ENCODE results near the gene SPC24. TPM values are rescaled to one million over a fixed set of nuclear protein-coding genes. Genes with fewer than 3 reads are reported as not detected.

The SPC24 gene
- total and polyA plus RNA-seq, 9 of the 15 experiments (the other 6 are each of a cell fraction or from before 2014, with no cell fraction given) = 18.2 to 154 (median 60.9) TPM

GRCh38 chr19:11194173-11194572 lies 38.6 kb upstream of the SPC24 start:
- Histone ChIP-seq H3K9me3 (replicated peaks; ENCODE audit: control insufficient read depth, insufficient read depth, low read depth, low read length) (0 out of 2 replicates have a peak, but pooled peaks cover 1% of the 10 kb centered on the region), H3K79me2 (ENCODE audit: control insufficient read depth, insufficient read depth, low read length) (peaks cover 15% of the 10 kb centered on the region), H4K20me1 (replicated peaks; ENCODE audit: control insufficient read depth, insufficient read depth, low read length) (0 out of 2 replicates have a peak, but pooled peaks cover 3% of the 10 kb centered on the region), H3K27me3 (ENCODE audit: control insufficient read depth in 2 of 2, insufficient read depth in 2 of 2, low read length in 2 of 2) (no peaks in the 10 kb centered on the region), H3K4me1 (replicated peaks in 1 of 2; ENCODE audit: control insufficient read depth in 2 of 2, insufficient read depth in 2 of 2, low read length in 2 of 2) (peaks cover 15 to 65% of the 10 kb centered on the region in 2 experiments; a peak in 4 of 5 replicates), H3K36me3 (ENCODE audit: control insufficient read depth, insufficient read depth, low read length) (peaks cover 46% of the 10 kb centered on the region), H3K9ac (ENCODE audit: insufficient read depth in 1 of 2, low read depth in 2 of 2, low read length in 2 of 2) (0 out of 4 replicates have a peak overlapping the region, but pooled peaks of 1 of the 2 experiments have one; percentile 13), H3K4me3 (no peak overlapping the region), H2AFZ (ENCODE audit: low read depth, low read length) (no peak overlapping the region), H3K27ac (ENCODE audit: extremely low read depth, low read depth, low read length) (no peak overlapping the region), H3K9me1 (ENCODE audit: control insufficient read depth, insufficient read depth, low read length) (peaks cover 2% of the 10 kb centered on the region), H3K4me2 (ENCODE audit: insufficient read depth, low read length) (no peak overlapping the region)
- no peak for ATAC-seq
- FAIRE-seq = no peak
- 85% methylated on average over 8 of the region's 8 CpGs for WGBS (ENCODE audit: insufficient coverage, low coverage, missing lambda C conversion rate)
- intact Hi-C loops (cut with micrococcal nuclease) (no loop called here), in situ Hi-C loops (cut with MboI) (no loop called here)
- ChIA-PET CTCF (ENCODE audit: low intra/inter-chr PET ratio) (no interaction called here), POLR2A (interaction anchor here (0.7 to 1.2 kb wide), 2 partner anchors 11 to 29 kb away, joined by 3 read pairs; no protein-coding TSS in a partner anchor)
- no peak for DNase-seq (ENCODE audit: extremely low read depth in 1 of 4, low spot score in 3 of 4)
- BruUV-seq (replicated peaks) = no TSS peak
- TF ChIP-seq YBX1 (IDR thresholded peaks at IDR 0.05) (no peak), ZFP36 (IDR thresholded peaks at IDR 0.05; ENCODE audit: low read depth, low read length, partially characterized antibody) (peak; percentile 23)

GRCh38 chr19:11192957-11193939 lies 37.7 kb upstream of the SPC24 start:
- 95% methylated on average over 45 of the region's 68 CpGs for WGBS (ENCODE audit: insufficient coverage, low coverage, missing lambda C conversion rate)

More at GRCh38 chr19:11192957-11193939, 37.7 kb upstream of the SPC24 start:
- in situ Hi-C loops (cut with MboI) = no loop called here
- TF ChIP-seq ZBTB33 (CRISPR knock-in tag; IDR thresholded peaks at IDR 0.05) = peak; percentile 27; the same call in 1 of the 2 replicates
- no peak for TF ChIP-seq TAF7 (tag; IDR thresholded peaks at IDR 0.05)
- no peak for TF ChIP-seq ILK (tag; IDR thresholded peaks at IDR 0.05; ENCODE audit: borderline replicate concordance, low read depth)
- no peak for TF ChIP-seq TEAD4 (IDR thresholded peaks at IDR 0.05; ENCODE audit: low read length)
- no peak for TF ChIP-seq TEAD4 (CRISPR knock-in tag; IDR thresholded peaks at IDR 0.05; ENCODE audit: borderline replicate concordance)
- TF ChIP-seq ZNF589 (CRISPR knock-in tag; IDR thresholded peaks at IDR 0.05; ENCODE audit: low read depth) = no peak
- TF ChIP-seq ZKSCAN8 (CRISPR knock-in tag; IDR thresholded peaks at IDR 0.05) = no peak
- Histone ChIP-seq H3K79me2 (ENCODE audit: control insufficient read depth, insufficient read depth, low read length) (peaks cover 15% of the 10 kb centered on the region), H2AFZ (ENCODE audit: low read depth, low read length) (no peak overlapping the region), H3K9ac (ENCODE audit: insufficient read depth in 1 of 2, low read depth in 2 of 2, low read length in 2 of 2) (peak overlapping the region in 1 of 2 experiments; percentile 4; a peak in 1 of 4 replicates), H3K27ac (ENCODE audit: extremely low read depth, low read depth, low read length) (no peak overlapping the region), H3K4me2 (ENCODE audit: insufficient read depth, low read length) (no peak overlapping the region), H3K27me3 (ENCODE audit: control insufficient read depth in 2 of 2, insufficient read depth in 2 of 2, low read length in 2 of 2) (no peaks in the 10 kb centered on the region), H3K4me1 (replicated peaks in 1 of 2; ENCODE audit: control insufficient read depth in 2 of 2, insufficient read depth in 2 of 2, low read length in 2 of 2) (peaks cover 17 to 70% of the 10 kb centered on the region in 2 experiments; a peak in 4 of 5 replicates), H3K9me1 (ENCODE audit: control insufficient read depth, insufficient read depth, low read length) (peaks cover 2% of the 10 kb centered on the region), H3K36me3 (ENCODE audit: control insufficient read depth, insufficient read depth, low read length) (peaks cover 46% of the 10 kb centered on the region), H3K9me3 (replicated peaks; ENCODE audit: control insufficient read depth, insufficient read depth, low read depth, low read length) (0 out of 2 replicates have a peak, but pooled peaks cover 1% of the 10 kb centered on the region), H4K20me1 (replicated peaks; ENCODE audit: control insufficient read depth, insufficient read depth, low read length) (0 out of 2 replicates have a peak, but pooled peaks cover 3% of the 10 kb centered on the region), H3K4me3 (no peak overlapping the region)
- DNase-seq (ENCODE audit: extremely low read depth in 1 of 4, low spot score in 3 of 4) (no peak), FAIRE-seq (no peak), ATAC-seq (no peak)
- ChIA-PET POLR2A (interaction anchor here (0.7 to 1.2 kb wide), 2 partner anchors 10 to 30 kb away, joined by 3 read pairs; no protein-coding TSS in a partner anchor), CTCF (ENCODE audit: low intra/inter-chr PET ratio) (no interaction called here)
- no TSS peak for BruUV-seq (replicated peaks)
- intact Hi-C loops (cut with micrococcal nuclease) = no loop called here
